Gastroesophageal sphincter (tissue), 4 donors: ENCODE data around the gene GABRD. TPM values are rescaled to one million over a fixed set of nuclear protein-coding genes. Genes with fewer than 3 reads are reported as not detected.

Source experiments
- ATAC-seq: fragments of 150-250 bp; one replicate; pipeline ENCODE4 v1.9.1; 2016; ENCODE audit warnings: mild to moderate bottlenecking, moderate library complexity
- H3K27ac ChIP-seq, 4 donors: fragments of 200-600 bp; sonication (generic) in 3 of 4; 1 replicate in 3 of 4; 2 replicates in 1 of 4; pipeline ENCODE4 v1.5.1; 2016 to 2019
- H3K27me3 ChIP-seq: fragments of 200-600 bp; sonication (generic); one replicate; pipeline ENCODE4 v1.5.1; 2019
- H3K36me3 ChIP-seq, 2 donors: fragments of 200-600 bp; sonication (generic); one replicate each; pipeline ENCODE4 v1.5.1; 2019; ENCODE audit warnings: control low read depth in 1 of 2
- H3K4me1 ChIP-seq, 3 donors: fragments of 200-600 bp; sonication (generic); 1 replicate in 2 of 3; 2 replicates in 1 of 3; pipeline ENCODE4 v1.5.1; 2016 to 2019; ENCODE audit warnings: control low read depth in 2 of 3
- H3K4me3 ChIP-seq, 2 donors: fragments of 200-600 bp; sonication (generic); one replicate each; pipeline ENCODE4 v1.5.1; 2019; ENCODE audit warnings: mild to moderate bottlenecking in 1 of 2, moderate library complexity in 1 of 2
- H3K9me3 ChIP-seq, 3 donors: fragments of 200-600 bp; sonication (generic); one replicate each; pipeline ENCODE4 v1.5.1; 2017 to 2019; ENCODE audit warnings: control low read depth in 2 of 3
- EP300 ChIP-seq: sonication (generic); formaldehyde crosslinking; IDR thresholded peaks from one replicate; pipeline ENCODE4 v1.6.1; 2017; ENCODE audit warnings: antibody characterized with exemption, mild to moderate bottlenecking
- POLR2A ChIP-seq, 2 donors: fragments of 450-650 bp; IDR thresholded peaks; one replicate each; pipeline ENCODE4 v1.6.1; 2017; ENCODE audit warnings: antibody characterized with exemption in 2 of 2, mild to moderate bottlenecking in 2 of 2, moderate library complexity in 1 of 2
- POLR2AphosphoS5 ChIP-seq: sonication (generic); formaldehyde crosslinking; IDR thresholded peaks from one replicate; pipeline ENCODE4 v1.6.1; 2017; ENCODE audit warnings: antibody characterized with exemption
- WGBS, 2 donors: methylation state at CpG; one replicate each; pipeline ENCODE4 v1.1.5; 2018; ENCODE audit warnings: low coverage in 1 of 2; 5-methylcytosine and 5-hydroxymethylcytosine counted together
- total RNA-seq, 4 donors: library from RNA; depleted of rRNA; stranded (reverse); fragments of >200 nt; gene quantifications; one replicate each; pipeline ENCODE4 v1.1.0, GENCODE V29; 2016
- TF ChIP-seq, protein P1 (sequence below), 4 experiments: fragments of 200-600 bp in 2 of 4; fragments of 450-650 bp in 2 of 4; sonication (generic) in 1 of 4; IDR thresholded peaks; one replicate each; pipeline ENCODE4 v1.5.1; 2017 to 2019; ENCODE audit warnings: antibody characterized with exemption in 4 of 4, mild to moderate bottlenecking in 2 of 4, moderate library complexity in 2 of 4

GABRD gene
- total RNA-seq, 4 donors from 2014 or later, result 0.73 TPM; not detected in 3

- no peaks in the 10 kb centered on the region for H3K9me3 ChIP-seq
- H3K4me1 ChIP-seq, result peaks cover 0 to 22% (median 5%) of the 10 kb centered on the region in 3 donors
- peaks cover 100% of the 10 kb centered on the region for H3K27me3 ChIP-seq
- no peak overlapping the region for H3K4me3 ChIP-seq
- no peaks in the 10 kb centered on the region for H3K36me3 ChIP-seq
- ATAC-seq, result no peak
- no peak overlapping the region for H3K27ac ChIP-seq
- 37% methylated on average over 2 of the region's 11 CpGs; no CpG with 5 or more reads in 1 of the 2 donors for WGBS, 2 donors
- no peak for TF ChIP-seq POLR2AphosphoS5
- TF ChIP-seq EP300, result no peak
- no peak for TF ChIP-seq POLR2A (IDR thresholded peaks at IDR 0.05)
- TF ChIP-seq, protein P1, sequence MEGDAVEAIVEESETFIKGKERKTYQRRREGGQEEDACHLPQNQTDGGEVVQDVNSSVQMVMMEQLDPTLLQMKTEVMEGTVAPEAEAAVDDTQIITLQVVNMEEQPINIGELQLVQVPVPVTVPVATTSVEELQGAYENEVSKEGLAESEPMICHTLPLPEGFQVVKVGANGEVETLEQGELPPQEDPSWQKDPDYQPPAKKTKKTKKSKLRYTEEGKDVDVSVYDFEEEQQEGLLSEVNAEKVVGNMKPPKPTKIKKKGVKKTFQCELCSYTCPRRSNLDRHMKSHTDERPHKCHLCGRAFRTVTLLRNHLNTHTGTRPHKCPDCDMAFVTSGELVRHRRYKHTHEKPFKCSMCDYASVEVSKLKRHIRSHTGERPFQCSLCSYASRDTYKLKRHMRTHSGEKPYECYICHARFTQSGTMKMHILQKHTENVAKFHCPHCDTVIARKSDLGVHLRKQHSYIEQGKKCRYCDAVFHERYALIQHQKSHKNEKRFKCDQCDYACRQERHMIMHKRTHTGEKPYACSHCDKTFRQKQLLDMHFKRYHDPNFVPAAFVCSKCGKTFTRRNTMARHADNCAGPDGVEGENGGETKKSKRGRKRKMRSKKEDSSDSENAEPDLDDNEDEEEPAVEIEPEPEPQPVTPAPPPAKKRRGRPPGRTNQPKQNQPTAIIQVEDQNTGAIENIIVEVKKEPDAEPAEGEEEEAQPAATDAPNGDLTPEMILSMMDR (IDR thresholded peaks at IDR 0.05), result no peak
These were observed 1.1 kb downstream of the GABRD start for GRCh38 chr1:2020310-2020655.

DNA sequence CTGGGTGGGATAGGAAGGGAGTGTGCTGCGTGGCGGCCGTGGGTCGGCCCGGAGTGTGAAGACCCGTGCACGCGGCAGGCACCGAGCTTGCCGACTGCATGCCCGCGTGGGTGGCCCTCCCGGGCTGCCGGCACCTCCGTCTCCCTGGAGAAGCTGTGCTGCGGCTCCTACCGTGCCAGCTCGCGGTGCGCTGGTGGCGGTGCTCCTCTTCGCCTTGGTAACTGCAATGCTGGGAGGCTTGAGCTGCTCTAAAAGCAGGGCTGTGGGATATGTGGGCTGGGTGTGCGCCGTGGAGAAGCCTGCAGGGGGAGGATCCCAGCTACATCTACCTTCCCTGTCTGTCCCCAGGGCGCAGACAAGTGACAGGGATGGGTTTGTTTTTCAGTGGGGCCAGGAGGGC lies 2.4 kb downstream of the GABRD start:
- H3K4me3 ChIP-seq, result no peak overlapping the region
- no peak overlapping the region for H3K27ac ChIP-seq
- ATAC-seq, result no peak
- TF ChIP-seq POLR2A (IDR thresholded peaks at IDR 0.05), result no peak
- TF ChIP-seq EP300, result no peak
- no peak for TF ChIP-seq POLR2AphosphoS5
- TF ChIP-seq, protein P1 (IDR thresholded peaks at IDR 0.05), result no peak
- H3K4me1 ChIP-seq, result peaks cover 0 to 31% (median 5%) of the 10 kb centered on the region in 3 donors
- no peaks in the 10 kb centered on the region for H3K9me3 ChIP-seq
- peaks cover 97% of the 10 kb centered on the region for H3K27me3 ChIP-seq
- no CpG with 5 or more reads among the region's 25 CpGs for WGBS, 2 donors
- no peaks in the 10 kb centered on the region for H3K36me3 ChIP-seq

DNA sequence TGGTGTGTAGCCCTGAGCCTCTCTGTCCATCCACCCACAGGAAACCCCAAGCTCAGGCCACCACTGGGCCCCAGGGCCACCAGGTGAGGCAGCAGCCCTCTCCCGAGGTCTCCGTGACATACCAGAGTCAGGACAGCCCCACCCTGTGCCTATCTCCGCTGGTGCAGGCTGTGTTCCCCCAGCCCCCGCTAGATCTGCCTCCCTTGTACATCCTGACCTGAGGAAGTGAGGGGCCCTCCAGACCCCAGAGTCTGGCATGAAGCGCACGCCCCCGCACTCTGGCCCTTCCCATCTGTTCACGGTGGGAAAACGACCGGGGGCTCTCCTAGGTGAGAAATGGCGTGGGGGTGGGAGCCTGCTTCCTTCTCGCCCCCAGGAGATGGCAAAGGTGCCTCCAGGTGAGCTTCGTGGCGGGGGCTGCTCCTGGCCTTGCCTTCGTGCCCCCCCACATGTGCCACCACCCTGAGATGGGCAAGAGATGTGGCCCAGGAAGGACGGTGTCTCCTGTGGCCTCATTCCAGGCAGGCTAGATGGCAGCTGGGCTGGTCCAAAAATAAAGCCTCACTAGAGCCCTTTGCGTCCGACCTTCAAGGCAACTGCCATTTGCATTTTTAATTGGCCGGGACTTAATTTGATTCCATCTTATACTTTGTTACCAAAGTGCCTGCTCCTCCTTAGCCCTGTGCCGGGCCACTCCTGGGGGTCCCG lies 3.1 kb downstream of the GABRD start:
- no peak for TF ChIP-seq POLR2A (IDR thresholded peaks at IDR 0.05)
- TF ChIP-seq EP300, result no peak
- TF ChIP-seq POLR2AphosphoS5, result no peak
- TF ChIP-seq, protein P1 (IDR thresholded peaks at IDR 0.05), result no peak
- 78% methylated on average over 5 of the region's 21 CpGs; no CpG with 5 or more reads in 1 of the 2 donors for WGBS, 2 donors

DNA sequence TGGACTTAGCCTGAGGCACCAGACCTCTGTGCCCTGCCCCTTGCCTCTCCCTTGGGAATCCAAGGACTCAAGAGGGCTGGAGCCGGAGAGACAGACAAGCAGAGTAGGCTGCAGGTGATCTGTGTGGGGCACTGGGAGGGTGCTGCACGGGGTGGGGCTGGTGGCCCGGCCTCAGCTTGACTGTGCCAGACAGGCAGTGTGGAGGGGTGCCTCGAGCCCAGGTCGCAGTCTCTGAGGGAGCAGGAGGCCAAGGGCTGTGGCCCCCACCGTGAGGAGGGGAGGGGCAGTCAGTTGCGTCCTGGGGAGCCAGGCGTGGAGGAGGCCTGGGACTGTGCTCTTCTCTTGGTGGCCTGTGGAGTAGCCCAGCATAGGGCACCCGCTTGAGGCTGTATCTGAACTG lies 4.0 kb downstream of the GABRD start:
- Histone ChIP-seq H3K36me3 (no peaks in the 10 kb centered on the region), H3K9me3 (no peaks in the 10 kb centered on the region), H3K4me3 (no peak overlapping the region), H3K27me3 (peaks cover 88% of the 10 kb centered on the region), H3K4me1 (peaks cover 0 to 31% (median 5%) of the 10 kb centered on the region in 3 donors), H3K27ac (no peak overlapping the region)
- TF ChIP-seq POLR2A (IDR thresholded peaks at IDR 0.05) (no peak), POLR2AphosphoS5 (no peak), EP300 (no peak)
- TF ChIP-seq, protein P1 (IDR thresholded peaks at IDR 0.05), result no peak
- no peak for ATAC-seq
- no CpG with 5 or more reads among the region's 9 CpGs for WGBS, 2 donors

More for the DNA sequence above, 3.1 kb downstream of the GABRD start:
- no peak overlapping the region for H3K4me3 ChIP-seq
- H3K27me3 ChIP-seq, result peaks cover 91% of the 10 kb centered on the region
- peaks cover 0 to 31% (median 5%) of the 10 kb centered on the region in 3 donors for H3K4me1 ChIP-seq
- H3K9me3 ChIP-seq, result no peaks in the 10 kb centered on the region
- H3K36me3 ChIP-seq, result no peaks in the 10 kb centered on the region
- no peak overlapping the region for H3K27ac ChIP-seq
- ATAC-seq, result no peak

DNA sequence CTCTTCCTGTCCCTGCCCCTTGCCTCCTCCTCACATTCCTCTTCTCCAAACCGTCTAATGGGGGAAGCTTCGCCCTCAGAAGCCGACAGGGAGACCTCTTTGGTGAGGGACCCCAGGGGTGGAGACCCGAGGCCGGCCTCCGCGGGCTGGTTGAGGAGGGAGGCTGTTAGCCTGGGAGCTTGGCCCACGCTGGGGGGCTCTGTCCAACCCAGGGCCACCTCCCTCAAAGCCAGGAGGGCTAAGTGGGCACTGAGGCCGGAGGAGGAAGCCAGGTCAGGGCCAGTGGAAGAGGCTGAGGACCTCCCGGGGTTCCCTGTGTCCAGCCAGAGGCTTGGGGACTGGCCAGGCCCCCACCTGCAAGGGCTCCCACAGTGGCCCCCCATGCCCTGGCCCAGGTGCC lies 5.3 kb downstream of the GABRD start:
- no peak overlapping the region for H3K4me3 ChIP-seq
- H3K27me3 ChIP-seq, result peaks cover 81% of the 10 kb centered on the region
- ATAC-seq, result no peak
- H3K9me3 ChIP-seq, result no peaks in the 10 kb centered on the region
- H3K4me1 ChIP-seq, result peaks cover 0 to 20% (median 5%) of the 10 kb centered on the region in 3 donors
- TF ChIP-seq EP300, result no peak
- no CpG with 5 or more reads among the region's 10 CpGs for WGBS, 2 donors
- no peak overlapping the region for H3K27ac ChIP-seq
- H3K36me3 ChIP-seq, result no peaks in the 10 kb centered on the region
